Astrocyte of the spinal cord (primary cell): ENCODE results near the gene GOLT1A.
A peak's percentile ranks its signal among the peaks of the same experiment; 100 is the strongest.

Experiments
- DNase-seq: peaks from one replicate; pipeline ENCODE4 v3.0.0; 2011; ENCODE audit warnings: low read depth, low spot score
- H3K4me3 ChIP-seq: 2 replicates; pipeline ENCODE4 v1.5.1; 2011; ENCODE audit warnings: low read depth, mild to moderate bottlenecking, low read length, moderate library complexity
- in situ Hi-C: cut with HindIII; loops from 2 replicates; pipeline ENCODE4 v1.10.0; 2017; ENCODE audit warnings: low sequenced_read_pairs
- TF ChIP-seq, protein P1 (sequence below): IDR thresholded peaks from 2 replicates; pipeline ENCODE4 v1.5.1; 2012; ENCODE audit warnings: low read depth, mild to moderate bottlenecking, low read length, inconsistent platforms

Gene GOLT1A

DNA sequence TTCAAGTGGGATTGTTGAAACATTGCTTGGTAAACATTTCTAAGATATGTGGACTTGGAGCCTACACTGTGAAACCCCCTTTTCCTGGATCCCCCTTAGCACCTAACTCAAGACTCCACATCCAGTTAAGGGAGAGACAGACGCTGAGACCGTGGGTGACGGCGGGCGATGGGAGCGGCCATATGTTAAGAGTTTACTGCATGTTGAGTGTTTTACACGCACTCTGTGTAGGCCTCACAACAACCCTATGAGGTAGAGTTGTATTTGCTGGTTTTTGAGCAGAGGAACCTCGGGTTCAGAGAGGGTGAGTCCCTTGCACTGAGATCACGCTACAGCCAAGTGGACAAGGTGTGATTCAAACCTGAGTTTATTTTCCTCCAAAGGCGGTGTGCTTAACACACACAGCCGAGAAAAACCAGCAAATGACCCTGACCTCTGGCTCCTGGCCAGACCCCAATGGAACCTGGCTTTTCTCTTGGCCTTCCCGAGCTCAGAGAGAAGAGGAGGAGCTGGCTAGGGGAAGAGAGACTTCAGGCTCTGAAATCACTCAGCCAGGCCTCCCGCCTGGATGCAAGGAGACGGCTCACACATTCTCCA is 46.9 kb upstream of the GOLT1A start:
- no peak overlapping the region for H3K4me3 ChIP-seq
- DNase-seq, result no peak
- in situ Hi-C loops, result no loop called here
- TF ChIP-seq, protein P1, sequence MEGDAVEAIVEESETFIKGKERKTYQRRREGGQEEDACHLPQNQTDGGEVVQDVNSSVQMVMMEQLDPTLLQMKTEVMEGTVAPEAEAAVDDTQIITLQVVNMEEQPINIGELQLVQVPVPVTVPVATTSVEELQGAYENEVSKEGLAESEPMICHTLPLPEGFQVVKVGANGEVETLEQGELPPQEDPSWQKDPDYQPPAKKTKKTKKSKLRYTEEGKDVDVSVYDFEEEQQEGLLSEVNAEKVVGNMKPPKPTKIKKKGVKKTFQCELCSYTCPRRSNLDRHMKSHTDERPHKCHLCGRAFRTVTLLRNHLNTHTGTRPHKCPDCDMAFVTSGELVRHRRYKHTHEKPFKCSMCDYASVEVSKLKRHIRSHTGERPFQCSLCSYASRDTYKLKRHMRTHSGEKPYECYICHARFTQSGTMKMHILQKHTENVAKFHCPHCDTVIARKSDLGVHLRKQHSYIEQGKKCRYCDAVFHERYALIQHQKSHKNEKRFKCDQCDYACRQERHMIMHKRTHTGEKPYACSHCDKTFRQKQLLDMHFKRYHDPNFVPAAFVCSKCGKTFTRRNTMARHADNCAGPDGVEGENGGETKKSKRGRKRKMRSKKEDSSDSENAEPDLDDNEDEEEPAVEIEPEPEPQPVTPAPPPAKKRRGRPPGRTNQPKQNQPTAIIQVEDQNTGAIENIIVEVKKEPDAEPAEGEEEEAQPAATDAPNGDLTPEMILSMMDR, result no peak

DNA sequence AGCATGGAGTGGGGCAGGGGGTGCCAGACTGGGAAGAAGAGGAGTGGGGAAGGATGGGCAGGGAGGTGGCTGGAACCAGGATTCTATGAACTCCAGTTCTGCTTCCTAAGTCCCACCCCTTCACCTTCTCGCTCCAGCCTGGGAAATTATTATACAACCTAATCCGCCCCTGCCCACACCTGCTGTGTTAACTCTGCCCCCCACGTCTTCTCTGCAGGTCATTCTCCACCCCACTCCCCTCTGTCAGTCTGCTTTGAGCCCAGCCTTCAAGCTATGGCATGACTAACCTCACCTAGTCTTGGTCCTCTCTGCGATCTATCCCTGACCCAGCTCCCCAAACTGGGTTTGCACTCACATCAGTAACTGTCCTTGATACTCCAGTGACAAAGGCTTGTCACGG is 46.0 kb upstream of the GOLT1A start:
- in situ Hi-C loops, result no loop called here
- no peak overlapping the region for H3K4me3 ChIP-seq
- DNase-seq, result no peak
- TF ChIP-seq, protein P1, result no peak

DNA sequence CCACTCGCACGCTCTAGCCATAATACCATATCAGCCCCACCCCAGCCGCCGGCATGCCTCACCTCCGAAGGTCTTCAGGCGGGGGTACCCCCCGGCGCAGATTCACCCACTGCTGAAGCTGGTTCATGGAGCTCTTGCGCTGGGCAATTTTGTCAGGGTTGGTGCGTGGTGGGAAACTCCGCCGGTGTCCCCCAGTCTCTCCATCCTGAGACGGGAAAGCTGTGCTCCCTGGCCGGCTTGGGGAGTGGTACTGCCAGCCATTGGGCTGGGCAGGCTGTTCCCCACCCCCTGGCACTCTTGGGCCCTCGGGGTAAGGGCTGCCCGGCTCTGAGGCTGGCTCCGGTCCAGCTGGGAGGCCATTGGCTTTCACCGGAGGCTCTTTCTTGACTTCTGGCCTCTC is 45.4 kb upstream of the GOLT1A start:
- no peak for DNase-seq
- TF ChIP-seq, protein P1, result no peak
- in situ Hi-C loops, result no loop called here
- H3K4me3 ChIP-seq, result no peak overlapping the region

DNA sequence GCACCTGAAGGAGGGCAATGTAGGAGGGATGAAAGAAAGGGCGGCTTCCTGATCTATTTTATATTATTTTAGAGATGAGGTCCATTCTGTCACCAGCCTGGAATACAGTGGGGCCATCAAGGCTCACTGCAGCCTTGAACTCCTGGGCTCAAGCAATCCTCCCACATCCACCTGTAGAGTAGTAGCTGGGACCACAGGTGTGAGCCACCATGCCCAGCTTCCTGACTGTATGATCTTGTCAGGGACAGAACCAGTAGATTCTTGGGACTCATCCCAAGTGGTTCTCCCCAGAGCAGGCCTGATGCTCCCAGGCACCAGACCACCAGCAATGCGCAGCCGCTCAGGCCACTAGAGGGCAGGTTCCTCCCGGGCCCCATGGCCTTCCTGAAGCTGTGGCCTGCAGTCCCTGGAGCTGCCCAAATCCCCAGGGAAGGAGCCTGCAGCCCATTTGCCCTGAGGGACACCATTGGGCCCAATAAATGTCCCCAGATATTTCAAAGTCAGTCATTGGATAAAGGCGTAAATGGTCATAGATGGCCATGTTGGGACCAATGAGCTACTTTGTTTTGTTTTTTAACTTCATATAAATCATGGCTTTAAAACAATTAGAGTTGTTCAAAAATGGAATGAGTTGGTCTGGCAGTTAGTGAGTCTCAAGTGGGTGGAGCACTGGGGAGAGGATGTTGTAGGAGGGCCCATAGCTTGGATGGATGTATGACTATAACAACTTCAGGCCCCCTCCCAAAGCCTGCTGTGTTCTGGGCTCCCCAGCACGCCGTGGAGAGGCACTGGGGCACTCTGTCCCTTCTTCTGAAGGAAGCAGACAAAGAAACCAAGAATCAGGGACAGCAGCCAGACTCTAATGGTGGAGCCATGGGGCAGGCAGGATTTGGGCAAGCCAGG is 44.7 kb upstream of the GOLT1A start:
- TF ChIP-seq, protein P1, result peak; percentile 87
- H3K4me3 ChIP-seq, result no peak overlapping the region
- peak; percentile 25 for DNase-seq
- in situ Hi-C loops, result no loop called here

DNA sequence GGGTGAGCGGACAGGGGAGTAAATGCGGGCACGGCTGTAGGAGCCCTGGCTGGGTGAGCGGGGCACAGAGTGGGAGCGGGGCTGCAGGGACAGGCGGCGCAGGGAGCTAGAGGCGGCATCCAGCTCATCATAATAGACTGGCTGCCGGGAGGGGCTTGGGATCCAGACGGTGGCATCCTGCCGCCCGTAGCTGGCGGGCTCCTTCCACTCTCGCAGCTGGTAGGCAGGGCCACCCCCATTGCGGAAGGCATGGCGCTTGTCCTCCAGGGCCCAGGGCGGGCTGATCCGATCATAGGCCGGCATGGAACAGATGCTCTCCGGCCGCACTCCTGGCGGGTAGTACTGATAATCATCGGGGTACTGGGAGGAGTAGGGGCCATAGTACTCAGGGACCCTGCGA is 43.7 kb upstream of the GOLT1A start:
- H3K4me3 ChIP-seq, result no peak overlapping the region
- DNase-seq, result no peak
- TF ChIP-seq, protein P1, result no peak
- in situ Hi-C loops, result no loop called here

DNA sequence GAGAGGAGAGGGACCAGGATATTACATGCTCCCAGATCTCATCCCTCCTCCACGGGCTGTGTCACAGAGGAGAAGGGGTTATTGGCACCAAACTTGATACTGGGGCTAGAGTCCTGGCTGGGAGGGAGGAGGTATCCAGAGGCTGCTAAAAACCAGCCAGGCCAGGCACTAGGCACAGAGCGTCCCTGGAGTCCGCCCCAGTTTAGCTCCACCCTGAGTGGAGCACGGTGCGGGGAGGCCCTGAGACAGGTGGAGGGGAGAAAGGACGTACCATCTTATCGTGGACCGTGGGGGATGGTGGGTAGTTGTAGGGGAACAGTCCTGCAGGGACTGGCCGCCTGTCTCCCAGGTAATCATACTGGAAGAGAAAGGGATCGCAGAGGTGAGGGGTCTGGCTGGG is 42.7 kb upstream of the GOLT1A start:
- in situ Hi-C loops, result no loop called here
- DNase-seq, result no peak
- no peak overlapping the region for H3K4me3 ChIP-seq
- TF ChIP-seq, protein P1, result no peak
